Measurements from ENCODE around the gene TFPT. TPM values are rescaled to one million over a fixed set of nuclear protein-coding genes. Genes with fewer than 3 reads are reported as not detected.

The TFPT gene
- total and polyA plus RNA-seq, 10 of the 15 experiments (the other 5 are each of a cell fraction or from before 2014, with no cell fraction given) = 1.7 to 40.2 (median 25.6) TPM

GRCh38 chr19:54115109-54116063, at the start of gene TFPT, which contains the start of gene PRPF31 (continued):
- TF ChIP-seq RELB (IDR thresholded peaks at IDR 0.05; ENCODE audit: low read depth) = peak; percentile 99
- peak; percentile 86 for TF ChIP-seq ATF7 (IDR thresholded peaks at IDR 0.05; ENCODE audit: low read depth)
- TF ChIP-seq PKNOX1 (IDR thresholded peaks at IDR 0.05) = peak; percentile 56; the same call in 1 of the 2 replicates
- peak; percentile 83 for TF ChIP-seq FOXK2 (IDR thresholded peaks at IDR 0.05)
- TF ChIP-seq YY1 (IDR thresholded peaks at IDR 0.05; ENCODE audit: low read depth, low read length) = peak; percentile 84
- peak; percentile 82 for TF ChIP-seq NKRF (conservative IDR thresholded peaks at IDR 0.05)
- no peak for TF ChIP-seq RBBP5 (conservative IDR thresholded peaks at IDR 0.05)
- TF ChIP-seq NFIC (IDR thresholded peaks at IDR 0.05; ENCODE audit: low read depth, low read length) = no peak
- no peak for TF ChIP-seq KDM1A (IDR thresholded peaks at IDR 0.05; ENCODE audit: borderline replicate concordance)
- no peak for TF ChIP-seq HDAC6 (IDR thresholded peaks at IDR 0.05; ENCODE audit: unreplicated experiment)
- peak; percentile 91 for TF ChIP-seq PML (IDR thresholded peaks at IDR 0.05; ENCODE audit: low read length)
- TF ChIP-seq CBX3 (IDR thresholded peaks at IDR 0.05; ENCODE audit: borderline replicate concordance, low read depth) = no peak
- TF ChIP-seq TCF7 (IDR thresholded peaks at IDR 0.05; ENCODE audit: borderline replicate concordance) = no peak; the same call in 1 of the 2 replicates
- TF ChIP-seq USF1 (IDR thresholded peaks at IDR 0.05; ENCODE audit: borderline replicate concordance, extremely low read length, insufficient read depth, low read depth, low read length) = no peak
- no peak for TF ChIP-seq MYC (IDR thresholded peaks at IDR 0.05; ENCODE audit: insufficient read depth, insufficient read length, insufficient replicate concordance, low read length, severe bottlenecking)
- peak; percentile 61 for TF ChIP-seq MAX (IDR thresholded peaks at IDR 0.05; ENCODE audit: low read depth, low read length)
- TF ChIP-seq SRF (IDR thresholded peaks at IDR 0.05; ENCODE audit: low read depth in 2 of 2, low read length in 2 of 2) = peak; percentile 34 to 95; a peak in 2 of 4 replicates
- 0 out of 2 replicates have a peak, but pooled peaks have one; percentile 19 for TF ChIP-seq ESRRA (IDR thresholded peaks at IDR 0.05; ENCODE audit: low read length)
- no peak for TF ChIP-seq YBX1 (IDR thresholded peaks at IDR 0.05)
- peak; percentile 96; the same call in 1 of the 2 replicates for TF ChIP-seq RB1 (IDR thresholded peaks at IDR 0.05; ENCODE audit: borderline replicate concordance)
- peak; percentile 58; the same call in 1 of the 2 replicates for TF ChIP-seq WRNIP1 (IDR thresholded peaks at IDR 0.05; ENCODE audit: borderline replicate concordance, low read depth, low read length)
- peak; percentile 89 for TF ChIP-seq POU2F2 (IDR thresholded peaks at IDR 0.05; ENCODE audit: borderline replicate concordance, low read depth, low read length)

All from GM12878 (cell line).